Measurements from ENCODE around the gene AKR1A1.
A peak's percentile ranks its signal among the peaks of the same experiment; 100 is the strongest.

Gene AKR1A1

DNA sequence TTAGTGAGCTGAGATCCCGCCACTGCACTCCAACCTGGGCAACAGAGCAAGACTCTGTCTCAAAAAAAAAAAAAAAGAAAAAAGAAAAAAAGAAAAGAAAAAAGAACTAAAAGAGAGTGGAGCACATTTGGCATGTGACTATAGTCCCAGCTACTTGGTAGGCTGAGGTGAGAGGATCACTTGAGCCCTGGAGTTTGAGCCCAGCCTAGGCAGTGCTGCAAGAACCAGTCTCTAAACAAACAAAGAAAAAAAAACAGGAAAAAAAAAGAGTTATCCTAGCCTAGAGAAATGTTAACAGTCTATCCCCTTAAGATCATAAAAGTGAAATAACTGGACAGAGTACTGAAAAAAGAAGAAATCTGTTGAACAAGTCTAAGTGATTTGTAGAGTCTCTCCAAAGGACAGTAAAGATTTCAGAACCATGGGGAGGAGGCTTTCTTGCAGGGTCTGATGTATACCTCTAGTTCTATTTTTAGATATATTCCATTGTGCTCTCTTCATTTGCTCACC is 24.4 kb upstream of the AKR1A1 start:
- H3K9ac ChIP-seq, result no peak overlapping the region
- no peaks in the 10 kb centered on the region for H3K9me3 ChIP-seq
- peaks cover 59% of the 10 kb centered on the region for H3K4me1 ChIP-seq
- peak overlapping the region; percentile 28 for H3K4me2 ChIP-seq
- peaks cover 5% of the 10 kb centered on the region for H4K20me1 ChIP-seq
- TF ChIP-seq Cebpa-rat (IDR thresholded peaks at IDR 0.05), result no peak
- H3K27me3 ChIP-seq, result no peaks in the 10 kb centered on the region
- H3K4me3 ChIP-seq, result no peak overlapping the region
- no peaks in the 10 kb centered on the region for H3K36me3 ChIP-seq
- H3K27ac ChIP-seq, result no peak overlapping the region

DNA sequence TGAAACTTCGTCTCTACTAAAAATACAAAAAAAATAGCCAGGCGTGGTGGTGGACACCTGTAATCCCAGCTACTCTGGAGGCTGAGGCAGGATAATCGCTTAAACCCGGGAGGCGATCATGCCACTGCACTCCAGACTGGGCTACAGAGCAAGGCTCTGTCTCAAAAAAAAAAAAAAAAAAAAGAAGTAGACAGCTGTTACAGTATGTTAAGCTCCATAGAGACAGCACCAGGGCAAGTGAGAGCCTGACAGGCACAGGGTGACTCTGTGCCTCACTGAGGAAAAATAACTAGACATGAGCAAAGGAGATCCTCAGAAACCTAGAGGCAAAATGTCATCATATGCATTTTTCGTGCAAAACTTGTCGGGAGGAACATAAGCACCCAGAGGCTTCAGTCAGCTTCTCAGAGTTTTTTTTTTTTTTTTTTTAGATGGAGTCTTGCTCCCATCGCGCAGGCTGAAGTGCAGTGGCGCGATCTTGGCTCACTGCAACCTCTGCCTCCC is 19.9 kb upstream of the AKR1A1 start:
- Histone ChIP-seq H3K9me3 (no peaks in the 10 kb centered on the region), H3K27me3 (no peaks in the 10 kb centered on the region), H3K4me1 (peaks cover 30% of the 10 kb centered on the region), H3K27ac (no peak overlapping the region), H4K20me1 (no peaks in the 10 kb centered on the region), H3K4me2 (no peak overlapping the region), H3K9ac (no peak overlapping the region), H3K4me3 (no peak overlapping the region), H3K36me3 (no peaks in the 10 kb centered on the region)
- no peak for TF ChIP-seq Cebpa-rat (IDR thresholded peaks at IDR 0.05)

DNA sequence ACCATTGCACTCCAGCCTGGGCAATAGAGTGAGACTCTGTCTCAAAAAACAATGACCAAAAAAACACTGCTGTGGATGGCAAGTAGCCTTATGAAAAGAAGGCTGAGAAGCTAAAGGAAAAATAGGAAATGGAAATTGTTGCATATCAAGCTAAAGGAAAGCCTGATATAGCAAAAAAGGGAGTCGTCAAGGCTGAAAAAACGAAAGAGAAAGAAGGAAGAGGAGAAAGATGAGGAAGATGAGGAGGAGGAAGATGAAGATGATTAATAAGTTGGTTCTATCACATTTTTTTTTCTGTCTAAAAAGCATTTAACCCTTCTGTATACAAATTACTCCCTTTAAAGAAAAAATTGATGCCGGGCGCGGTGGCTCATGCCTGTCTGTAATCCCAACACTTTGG is 18.8 kb upstream of the AKR1A1 start:
- H3K4me1 ChIP-seq, result peaks cover 28% of the 10 kb centered on the region
- no peaks in the 10 kb centered on the region for H3K36me3 ChIP-seq
- no peak overlapping the region for H3K4me2 ChIP-seq
- H3K27me3 ChIP-seq, result no peaks in the 10 kb centered on the region
- H3K27ac ChIP-seq, result no peak overlapping the region
- H3K9me3 ChIP-seq, result no peaks in the 10 kb centered on the region
- TF ChIP-seq Cebpa-rat (IDR thresholded peaks at IDR 0.05), result no peak
- H3K9ac ChIP-seq, result no peak overlapping the region
- no peaks in the 10 kb centered on the region for H4K20me1 ChIP-seq
- no peak overlapping the region for H3K4me3 ChIP-seq

DNA sequence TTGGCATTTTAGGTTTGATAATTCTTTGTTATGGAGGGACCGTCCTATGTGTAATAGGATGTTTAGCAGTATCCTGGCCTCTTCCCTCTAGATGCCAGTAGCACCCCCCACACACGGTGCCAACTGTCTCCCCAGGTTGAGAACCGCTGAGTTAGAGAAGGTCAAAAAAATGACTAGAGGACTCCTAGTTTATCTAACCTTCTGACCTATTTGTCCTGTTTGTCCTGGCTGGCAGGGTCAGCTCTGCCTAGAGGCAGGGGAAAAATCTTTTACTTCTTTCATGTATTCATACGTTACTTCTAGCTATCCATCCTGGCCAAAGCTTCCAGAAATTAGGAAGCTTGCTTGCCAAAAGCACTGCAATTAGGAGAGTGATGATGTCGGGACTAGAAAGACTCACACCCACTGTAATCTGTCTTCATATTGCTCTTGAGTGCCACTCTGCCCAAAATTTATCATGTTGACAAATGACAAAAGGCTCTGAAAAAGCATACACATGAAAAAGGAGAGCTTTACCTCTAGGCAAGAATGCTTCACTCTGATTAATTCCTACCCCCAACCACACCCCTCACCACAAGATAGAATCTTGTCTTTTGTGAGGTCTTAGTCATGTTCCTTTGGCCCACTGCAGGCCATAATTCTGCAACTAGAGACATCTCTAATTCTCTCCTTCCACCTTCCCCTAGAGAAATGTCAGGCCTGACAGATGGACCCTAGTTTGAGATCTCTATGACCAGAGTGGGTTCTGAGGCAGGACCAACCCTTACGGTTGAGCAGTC is 14.4 kb upstream of the AKR1A1 start:
- H3K9me3 ChIP-seq, result no peaks in the 10 kb centered on the region
- no peak overlapping the region for H3K9ac ChIP-seq
- H3K4me3 ChIP-seq, result no peak overlapping the region
- H3K36me3 ChIP-seq, result no peaks in the 10 kb centered on the region
- peaks cover 47% of the 10 kb centered on the region for H3K4me1 ChIP-seq
- no peaks in the 10 kb centered on the region for H3K27me3 ChIP-seq
- H4K20me1 ChIP-seq, result no peaks in the 10 kb centered on the region
- peak overlapping the region; percentile 54; the same call in 1 of the 2 replicates for H3K27ac ChIP-seq
- no peak for TF ChIP-seq Cebpa-rat (IDR thresholded peaks at IDR 0.05)
- peak overlapping the region; percentile 34 for H3K4me2 ChIP-seq

DNA sequence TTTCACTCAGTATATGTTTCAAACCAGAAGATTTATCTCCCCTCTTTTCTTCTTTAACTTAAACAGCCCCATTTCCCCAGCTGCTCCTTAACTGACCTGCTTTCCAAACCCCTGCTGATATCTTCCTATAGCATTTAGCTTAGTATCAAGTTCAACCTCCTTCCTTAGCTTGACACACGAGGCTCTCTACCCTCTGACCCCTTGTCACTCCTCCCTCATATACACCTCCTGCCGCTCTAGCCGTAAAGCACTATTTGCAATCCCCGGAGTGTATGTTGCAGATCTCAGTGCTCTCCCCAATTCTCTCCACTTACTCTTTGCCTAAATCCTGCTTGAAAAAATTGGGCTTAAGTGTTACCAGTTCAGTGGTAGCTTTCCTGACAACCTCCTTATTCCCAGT is 13.7 kb upstream of the AKR1A1 start:
- H3K4me1 ChIP-seq, result peaks cover 50% of the 10 kb centered on the region
- no peaks in the 10 kb centered on the region for H4K20me1 ChIP-seq
- H3K36me3 ChIP-seq, result no peaks in the 10 kb centered on the region
- no peaks in the 10 kb centered on the region for H3K27me3 ChIP-seq
- no peak for TF ChIP-seq Cebpa-rat (IDR thresholded peaks at IDR 0.05)
- H3K4me3 ChIP-seq, result no peak overlapping the region
- peak overlapping the region; percentile 34 for H3K4me2 ChIP-seq
- H3K9ac ChIP-seq, result no peak overlapping the region
- peak overlapping the region; percentile 54 for H3K27ac ChIP-seq
- H3K9me3 ChIP-seq, result no peaks in the 10 kb centered on the region

DNA sequence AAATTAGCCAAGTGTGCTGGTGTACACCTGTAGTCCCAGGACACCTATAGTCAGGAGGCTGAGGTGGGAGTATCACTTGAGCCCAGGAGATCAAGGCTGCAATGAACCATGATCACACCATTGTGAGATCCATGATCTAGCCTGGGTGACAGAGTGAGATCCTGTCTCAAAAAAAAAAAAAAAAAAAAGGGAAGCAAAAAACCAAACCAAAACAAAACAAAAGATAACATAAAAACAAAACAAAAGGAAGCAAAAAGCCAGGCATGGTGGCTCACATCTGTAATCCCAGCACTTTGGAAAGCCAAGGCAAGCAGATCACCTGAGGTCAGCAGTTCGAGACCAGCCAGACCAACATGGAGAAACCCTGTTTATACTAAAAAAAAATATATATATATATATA is 9.4 kb upstream of the AKR1A1 start:
- TF ChIP-seq Cebpa-rat (IDR thresholded peaks at IDR 0.05), result no peak
- H3K27ac ChIP-seq, result peak overlapping the region; percentile 84
- H4K20me1 ChIP-seq, result no peaks in the 10 kb centered on the region
- no peak overlapping the region for H3K9ac ChIP-seq
- no peaks in the 10 kb centered on the region for H3K36me3 ChIP-seq
- no peaks in the 10 kb centered on the region for H3K27me3 ChIP-seq
- H3K4me3 ChIP-seq, result no peak overlapping the region
- no peaks in the 10 kb centered on the region for H3K9me3 ChIP-seq
- H3K4me1 ChIP-seq, result peaks cover 86% of the 10 kb centered on the region
- peak overlapping the region; percentile 93 for H3K4me2 ChIP-seq

DNA sequence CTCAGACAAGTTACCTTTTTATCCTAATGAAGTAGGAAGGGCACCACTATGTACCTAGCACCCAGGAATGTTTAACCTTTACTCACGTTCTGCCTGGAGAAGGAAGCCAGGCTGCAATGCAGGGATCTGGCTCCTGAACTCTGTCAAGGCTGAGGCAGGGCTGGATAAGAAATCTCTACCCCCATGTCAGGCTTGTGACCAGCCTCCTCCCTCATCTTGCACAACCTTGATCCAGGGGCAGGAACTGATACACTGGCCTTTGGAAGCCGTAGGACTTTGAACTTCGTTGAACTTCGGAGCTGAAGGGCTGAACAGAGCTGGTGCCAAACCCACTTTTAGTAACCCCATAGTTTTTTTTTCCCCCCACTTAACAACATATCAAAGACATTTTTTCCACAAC is 8.0 kb upstream of the AKR1A1 start:
- H3K9ac ChIP-seq, result peak overlapping the region; percentile 32; the same call in 1 of the 2 replicates
- peak overlapping the region; percentile 93 for H3K4me2 ChIP-seq
- no peak overlapping the region for H3K4me3 ChIP-seq
- no peaks in the 10 kb centered on the region for H3K36me3 ChIP-seq
- no peak for TF ChIP-seq Cebpa-rat (IDR thresholded peaks at IDR 0.05)
- H3K4me1 ChIP-seq, result peaks cover 86% of the 10 kb centered on the region
- H3K27me3 ChIP-seq, result no peaks in the 10 kb centered on the region
- H3K27ac ChIP-seq, result peak overlapping the region; percentile 84
- no peaks in the 10 kb centered on the region for H3K9me3 ChIP-seq
- no peaks in the 10 kb centered on the region for H4K20me1 ChIP-seq

DNA sequence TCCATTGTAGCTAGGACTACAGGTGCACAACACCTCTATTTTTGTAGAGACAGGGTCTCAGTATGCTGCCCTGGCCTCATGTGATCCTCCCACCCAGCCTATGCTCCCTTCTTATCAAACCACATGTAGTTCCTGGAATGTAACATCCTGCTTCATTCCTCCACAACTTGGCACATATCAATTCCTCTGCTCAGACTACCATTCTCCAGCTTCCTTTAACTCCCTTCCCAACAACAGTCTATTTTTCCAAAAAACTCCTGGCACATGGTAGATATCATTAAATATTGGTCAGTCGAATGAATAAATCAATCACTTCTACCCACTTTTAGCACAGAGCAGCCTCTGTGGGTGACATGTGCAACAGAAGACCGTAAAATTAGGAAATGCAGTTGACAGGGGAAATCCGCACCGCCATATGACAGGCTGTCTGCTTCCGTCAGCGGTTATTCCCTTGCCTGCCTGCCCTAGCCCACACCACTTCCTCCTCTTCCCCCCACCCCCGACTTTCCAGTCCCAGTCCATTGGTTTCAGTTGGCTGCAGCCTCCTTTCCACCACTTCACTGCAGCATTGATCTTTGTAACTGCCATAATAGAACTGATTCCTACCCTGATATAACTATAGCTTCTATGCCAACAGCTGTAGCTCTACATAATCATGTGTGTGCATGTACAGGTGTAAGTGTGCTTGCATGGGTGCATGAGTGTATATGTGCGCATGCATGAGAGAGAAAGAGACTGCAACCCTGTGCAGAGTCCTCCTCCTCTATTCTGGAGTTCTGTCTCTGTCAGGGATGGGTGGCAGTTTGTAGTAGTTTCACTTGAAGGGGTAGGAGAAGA is 6.8 kb upstream of the AKR1A1 start:
- peak overlapping the region; percentile 90 for H3K27ac ChIP-seq
- H3K9me3 ChIP-seq, result no peaks in the 10 kb centered on the region
- peak overlapping the region; percentile 73 for H3K9ac ChIP-seq
- H3K4me2 ChIP-seq, result peak overlapping the region; percentile 93
- H4K20me1 ChIP-seq, result no peaks in the 10 kb centered on the region
- peaks cover 96% of the 10 kb centered on the region for H3K4me1 ChIP-seq
- TF ChIP-seq Cebpa-rat (IDR thresholded peaks at IDR 0.05), result peak; percentile 55; the same call in 1 of the 2 replicates
- H3K36me3 ChIP-seq, result no peaks in the 10 kb centered on the region
- H3K4me3 ChIP-seq, result peak overlapping the region; percentile 47
- no peaks in the 10 kb centered on the region for H3K27me3 ChIP-seq

DNA sequence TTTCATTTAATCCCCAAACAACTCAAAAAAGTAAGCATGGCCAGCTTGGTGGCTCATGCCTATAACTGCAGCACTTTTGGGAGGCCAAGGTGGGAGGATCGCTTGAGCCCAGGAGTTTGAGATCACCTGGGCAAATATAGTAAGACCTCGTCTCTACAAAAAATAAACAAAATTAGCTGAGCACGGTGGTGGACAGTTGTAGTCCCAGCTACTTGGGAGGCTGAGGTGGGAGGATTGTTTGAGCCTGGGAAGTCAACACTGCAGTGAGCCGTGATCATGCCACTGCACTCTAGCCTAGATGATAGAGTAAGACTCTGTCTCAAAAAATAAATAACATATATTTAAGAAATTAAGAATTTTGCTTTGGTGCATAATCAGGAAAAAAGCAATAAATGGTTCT is 6.1 kb upstream of the AKR1A1 start:
- Histone ChIP-seq H3K4me3 (peak overlapping the region; percentile 47; the same call in 1 of the 2 replicates), H3K27ac (peak overlapping the region; percentile 90), H3K9ac (peak overlapping the region; percentile 73)

More for the DNA sequence above, 6.1 kb upstream of the AKR1A1 start:
- no peaks in the 10 kb centered on the region for H3K36me3 ChIP-seq
- no peaks in the 10 kb centered on the region for H3K9me3 ChIP-seq
- no peaks in the 10 kb centered on the region for H3K27me3 ChIP-seq
- TF ChIP-seq Cebpa-rat (IDR thresholded peaks at IDR 0.05), result no peak
- no peaks in the 10 kb centered on the region for H4K20me1 ChIP-seq
- peaks cover 93% of the 10 kb centered on the region for H3K4me1 ChIP-seq
- H3K4me2 ChIP-seq, result peak overlapping the region; percentile 93

All from BLaER1 (cell line).